HG03139 (cell line): Measurements from ENCODE around the gene TRIM56.
"Not testable (repeated sequence)": the region's sequence is repeated elsewhere in the genome, so short reads cannot be mapped to it uniquely, and the experiment has no call there.

Experiments used
- ATAC-seq: cut with Tn5 transposase; IDR thresholded peaks from one replicate; pipeline ENCODE4 v1.9.1; 2021; ENCODE audit not compliant: unreplicated experiment

The TRIM56 gene

GRCh38 chr7:101088858-101089529 is 3.7 kb downstream of the TRIM56 start:
- no peak for ATAC-seq

GRCh38 chr7:101089876-101090275 is 4.6 kb downstream of the TRIM56 start:
- no peak for ATAC-seq

- not testable (repeated sequence) for ATAC-seq
These were observed 7.1 kb downstream of the TRIM56 start for GRCh38 chr7:101092266-101092905.

- no peak for ATAC-seq
These were observed 8.6 kb downstream of the TRIM56 start for GRCh38 chr7:101093906-101094305.

- ATAC-seq, result no peak
These were observed 9.1 kb downstream of the TRIM56 start for GRCh38 chr7:101094376-101094775.

- no peak for ATAC-seq
These were observed 9.6 kb downstream of the TRIM56 start for GRCh38 chr7:101094791-101095375.

- no peak for ATAC-seq
These were observed 11.2 kb downstream of the TRIM56 start for GRCh38 chr7:101096331-101096956.

GRCh38 chr7:101096957-101097347 is 11.7 kb downstream of the TRIM56 start:
- ATAC-seq, result no peak

- ATAC-seq, result no peak
These were observed 12.3 kb downstream of the TRIM56 start for GRCh38 chr7:101097561-101097960.

GRCh38 chr7:101099969-101100781 is 14.9 kb downstream of the TRIM56 start:
- no peak for ATAC-seq

GRCh38 chr7:101100858-101101847 is 15.9 kb downstream of the TRIM56 start:
- no peak for ATAC-seq

GRCh38 chr7:101102026-101102425 is 16.7 kb downstream of the TRIM56 start:
- ATAC-seq, result no peak

- ATAC-seq, result not testable (repeated sequence)
These were observed 18.4 kb downstream of the TRIM56 start for GRCh38 chr7:101103701-101104100.

- ATAC-seq, result no peak
These were observed 19.0 kb downstream of the TRIM56 start for GRCh38 chr7:101104193-101104713.

- no peak for ATAC-seq
These were observed 19.5 kb downstream of the TRIM56 start for GRCh38 chr7:101104799-101105198.

GRCh38 chr7:101105248-101105647 is 20.0 kb downstream of the TRIM56 start:
- ATAC-seq, result not testable (repeated sequence)

- no peak for ATAC-seq
These were observed 21.1 kb downstream of the TRIM56 start for GRCh38 chr7:101106386-101106785.

- ATAC-seq, result no peak
These were observed 23.1 kb downstream of the TRIM56 start for GRCh38 chr7:101108330-101108857.

GRCh38 chr7:101108961-101109360 is 23.7 kb downstream of the TRIM56 start:
- ATAC-seq, result no peak
